Activated CD4-positive, alpha-beta T cell treated with anti-CD3 and anti-CD28 coated beads for 4 hours (primary cell): Measurements from ENCODE around the gene PRR27.

Experiments
- DNase-seq, 2 donors: peaks; one replicate each; pipeline ENCODE4 v3.0.0-alpha.2; 2020

PRR27 gene

GRCh38 chr4:70153937-70154336, at the start of gene PRR27:
PRR27 (plus strand) TSS chr4:70154237; CDS start chr4:70154376, 139 bp downstream.
- no peak for DNase-seq

- DNase-seq: no peak
These were observed 43.1 kb upstream of the PRR27 start for GRCh38 chr4:70110917-70111316.

- DNase-seq: no peak
These were observed 40.4 kb upstream of the PRR27 start for GRCh38 chr4:70113656-70114055.

- DNase-seq: no peak
These were observed 39.9 kb upstream of the PRR27 start for GRCh38 chr4:70114096-70114495.

GRCh38 chr4:70120323-70120722, 33.7 kb upstream of the PRR27 start:
- DNase-seq: no peak

GRCh38 chr4:70133473-70133872, 20.6 kb upstream of the PRR27 start:
- DNase-seq: no peak

- DNase-seq: no peak
These were observed 15.3 kb upstream of the PRR27 start for GRCh38 chr4:70138751-70139150.

- no peak for DNase-seq
These were observed 2.8 kb upstream of the PRR27 start for GRCh38 chr4:70151271-70151670.

- DNase-seq: no peak
These were observed 1.9 kb upstream of the PRR27 start for GRCh38 chr4:70152088-70152487.

GRCh38 chr4:70158576-70158975, 4.5 kb downstream of the PRR27 start:
- no peak for DNase-seq

GRCh38 chr4:70177090-70177489, 23.1 kb downstream of the PRR27 start:
- DNase-seq: no peak

- no peak for DNase-seq
These were observed 24.1 kb downstream of the PRR27 start for GRCh38 chr4:70178075-70178660.

- DNase-seq: no peak
These were observed 25.8 kb downstream of the PRR27 start for GRCh38 chr4:70179811-70180210.

- no peak for DNase-seq
These were observed 27.8 kb downstream of the PRR27 start for GRCh38 chr4:70181864-70182263.

GRCh38 chr4:70182517-70183167, 28.6 kb downstream of the PRR27 start:
- no peak for DNase-seq

- DNase-seq: peak in 1 of 2 donors; percentile 0
These were observed 29.3 kb downstream of the PRR27 start for GRCh38 chr4:70183168-70183939.

- DNase-seq: no peak
These were observed 29.9 kb downstream of the PRR27 start for GRCh38 chr4:70183940-70184246.

- no peak for DNase-seq
These were observed 33.2 kb downstream of the PRR27 start for GRCh38 chr4:70187216-70187615.

- no peak for DNase-seq
These were observed 36.5 kb downstream of the PRR27 start for GRCh38 chr4:70190579-70190978.

- DNase-seq: no peak
These were observed 37.6 kb downstream of the PRR27 start for GRCh38 chr4:70191647-70192046.

- no peak for DNase-seq
These were observed 38.9 kb downstream of the PRR27 start for GRCh38 chr4:70192895-70193294.

- DNase-seq: no peak
These were observed 41.4 kb downstream of the PRR27 start, which contains the start of gene ODAM for GRCh38 chr4:70195425-70195824. ODAM (plus strand) TSS chr4:70195725; CDS start chr4:70196544, 819 bp downstream.

- no peak for DNase-seq
These were observed 42.8 kb downstream of the PRR27 start for GRCh38 chr4:70196857-70197256.

- DNase-seq: no peak
These were observed 43.8 kb downstream of the PRR27 start for GRCh38 chr4:70197842-70198241.
